GM21717 (cell line): Measurements from ENCODE around the gene CLASP1.
"Not testable (repeated sequence)": the region's sequence is repeated elsewhere in the genome, so short reads cannot be mapped to it uniquely, and the experiment has no call there.

Source experiments
- ATAC-seq: cut with Tn5 transposase; IDR thresholded peaks from one replicate; pipeline ENCODE4 v1.9.1; 2021; ENCODE audit warnings: mild to moderate bottlenecking, moderate library complexity; ENCODE audit not compliant: unreplicated experiment

The CLASP1 gene

DNA sequence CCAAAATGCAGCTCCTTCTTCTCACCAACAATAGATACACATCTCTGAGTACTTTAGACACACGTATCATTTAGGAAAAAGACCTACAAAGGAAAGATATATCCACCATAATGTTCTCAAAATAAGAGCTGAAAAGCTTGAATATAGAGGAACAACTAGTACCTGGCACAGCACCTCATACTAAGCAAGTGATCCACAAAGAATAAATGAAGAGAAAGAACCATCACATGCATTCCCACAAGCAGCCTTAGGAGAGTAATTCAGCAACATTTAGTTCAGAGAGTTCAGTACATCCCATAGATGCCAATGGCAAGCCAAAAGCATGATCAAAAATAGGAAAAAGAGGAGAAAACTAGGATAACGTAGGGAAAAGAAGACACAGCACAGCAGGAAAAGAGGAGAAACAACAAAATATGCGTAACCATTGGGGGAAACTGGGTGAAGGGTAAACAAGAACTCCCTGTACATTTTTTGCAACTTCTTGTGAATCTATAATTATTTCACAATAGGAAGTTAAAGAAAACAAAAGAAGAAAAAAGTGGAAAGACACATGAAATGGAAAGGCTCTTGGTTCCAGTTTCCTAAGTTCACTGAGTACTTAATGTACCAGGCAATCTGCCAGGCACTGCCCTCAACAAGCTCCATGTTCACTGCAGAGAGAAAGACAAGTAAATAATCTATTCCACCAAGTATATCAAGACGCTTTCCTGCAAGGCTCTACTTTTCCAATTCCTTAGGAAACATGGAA lies 22.3 kb downstream of the CLASP1 start:
- no peak for ATAC-seq

GRCh38 chr2:121625953-121626352 lies 23.3 kb downstream of the CLASP1 start:
- ATAC-seq = no peak

DNA sequence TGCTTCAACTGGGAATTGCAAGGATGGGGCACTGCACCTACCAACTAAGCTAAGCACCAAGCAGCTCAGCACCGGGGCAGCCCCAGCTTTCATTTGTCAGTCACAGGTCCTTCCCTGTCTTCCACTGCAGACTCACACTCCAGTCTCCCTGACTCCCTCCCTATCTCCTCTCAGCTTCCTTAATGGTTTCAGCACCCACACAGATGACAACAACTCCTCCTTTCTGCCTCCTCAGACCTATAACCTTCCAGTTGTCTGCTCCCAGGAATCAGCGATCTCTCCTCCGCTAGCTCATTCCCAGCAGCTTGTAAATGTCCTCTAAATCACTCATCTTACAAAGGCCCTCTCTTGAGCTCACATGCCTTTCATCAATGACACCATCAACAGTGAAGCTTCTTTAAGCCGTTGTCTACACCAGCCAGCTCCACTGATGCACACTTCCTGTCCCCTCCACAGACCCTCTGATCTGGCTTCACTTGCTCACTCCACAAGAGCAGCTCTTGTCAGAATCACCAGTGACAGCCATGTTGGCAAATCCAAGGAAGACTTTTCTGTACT lies 32.1 kb downstream of the CLASP1 start:
- ATAC-seq = no peak

DNA sequence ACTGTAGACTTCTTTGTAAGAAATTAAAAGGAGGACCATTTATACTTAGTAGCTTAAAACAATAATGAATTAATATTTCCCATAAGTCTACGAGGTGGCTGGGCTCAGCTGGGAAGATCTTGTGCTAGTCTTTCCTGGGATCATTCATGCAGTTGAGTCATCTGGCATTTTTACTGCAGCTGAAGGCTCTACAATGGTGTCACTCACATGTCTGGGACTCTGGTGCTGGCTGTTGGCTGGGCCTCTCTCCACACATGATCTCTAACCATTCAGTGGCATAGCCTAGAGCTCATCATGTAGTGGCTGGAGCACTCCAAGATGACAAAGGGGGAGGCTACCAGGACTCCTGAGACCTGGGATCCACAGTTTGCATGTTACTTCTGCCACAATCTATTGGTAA lies 35.5 kb downstream of the CLASP1 start:
- ATAC-seq = no peak

- no peak for ATAC-seq
Measured at GRCh38 chr2:121613152-121613551, 36.1 kb downstream of the CLASP1 start.

DNA sequence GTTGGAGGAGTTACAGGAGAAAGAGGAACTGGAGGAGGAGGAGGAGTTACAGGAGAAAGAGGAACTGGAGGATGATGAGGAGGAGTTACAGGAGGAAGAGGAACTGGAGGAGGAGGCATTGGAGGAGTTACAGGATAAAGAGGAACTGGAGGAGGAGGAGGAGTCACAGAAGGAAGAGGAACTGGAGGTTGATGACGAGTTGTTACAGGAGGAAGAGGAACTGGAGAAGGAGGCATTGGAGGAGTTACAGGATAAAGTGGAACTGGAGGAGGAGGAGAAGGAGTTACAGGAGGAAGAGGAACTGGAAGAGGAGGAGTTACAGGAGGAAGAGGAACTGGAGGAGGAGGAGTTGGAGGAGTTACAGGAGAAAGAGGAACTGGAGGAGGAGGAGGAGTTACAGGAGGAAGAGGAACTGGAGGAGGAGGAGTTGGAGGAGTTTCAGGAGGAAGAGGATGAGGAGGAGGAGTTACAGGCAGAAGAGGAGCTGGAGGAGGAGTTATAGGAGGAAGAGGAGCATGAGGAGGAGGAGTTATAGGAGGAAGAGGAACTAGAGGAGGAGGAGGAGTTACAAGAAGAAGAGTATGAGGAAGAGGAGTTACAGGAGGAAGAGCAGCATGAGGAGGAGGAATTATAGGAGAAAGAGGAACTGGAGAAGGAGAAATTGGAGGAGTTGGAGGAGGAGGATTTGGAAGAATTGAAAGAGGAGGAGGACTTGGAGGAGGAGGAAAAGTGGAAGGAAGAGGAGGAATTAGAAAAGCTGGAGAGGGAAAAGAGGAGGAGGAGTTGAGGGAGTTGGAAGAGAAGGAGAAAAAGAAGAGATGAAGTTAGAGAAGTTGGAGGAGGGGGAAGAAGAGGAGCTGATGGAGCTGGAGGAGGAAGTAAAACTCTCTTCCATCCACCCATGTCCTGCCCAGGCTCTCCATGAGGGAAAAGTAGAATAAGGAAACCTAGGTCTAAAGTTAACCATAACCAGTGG lies 37.2 kb downstream of the CLASP1 start:
- no peak for ATAC-seq

GRCh38 chr2:121611048-121611649 lies 38.1 kb downstream of the CLASP1 start:
- ATAC-seq = not testable (repeated sequence)

DNA sequence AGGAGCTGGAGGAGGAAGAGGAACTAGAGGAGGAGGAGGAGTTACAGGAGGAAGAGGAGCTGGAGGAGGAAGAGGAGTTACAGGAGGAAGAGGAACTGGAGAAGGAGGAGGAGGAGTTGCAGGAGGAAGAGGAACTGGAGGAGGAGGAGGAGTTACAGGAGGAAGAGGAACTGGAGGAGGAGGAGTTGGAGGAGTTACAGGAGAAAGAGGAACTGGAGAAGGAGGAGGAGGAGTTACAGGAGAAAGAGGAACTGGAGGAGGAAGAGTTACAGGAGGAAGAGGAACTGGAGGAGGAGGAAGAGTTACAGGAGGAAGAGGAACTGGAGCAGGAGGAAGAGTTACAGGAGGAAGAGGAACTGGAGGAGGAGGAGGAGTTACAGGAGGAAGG lies 38.8 kb downstream of the CLASP1 start:
- not testable (repeated sequence) for ATAC-seq

GRCh38 chr2:121608967-121609366 lies 40.3 kb downstream of the CLASP1 start:
- ATAC-seq = no peak

DNA sequence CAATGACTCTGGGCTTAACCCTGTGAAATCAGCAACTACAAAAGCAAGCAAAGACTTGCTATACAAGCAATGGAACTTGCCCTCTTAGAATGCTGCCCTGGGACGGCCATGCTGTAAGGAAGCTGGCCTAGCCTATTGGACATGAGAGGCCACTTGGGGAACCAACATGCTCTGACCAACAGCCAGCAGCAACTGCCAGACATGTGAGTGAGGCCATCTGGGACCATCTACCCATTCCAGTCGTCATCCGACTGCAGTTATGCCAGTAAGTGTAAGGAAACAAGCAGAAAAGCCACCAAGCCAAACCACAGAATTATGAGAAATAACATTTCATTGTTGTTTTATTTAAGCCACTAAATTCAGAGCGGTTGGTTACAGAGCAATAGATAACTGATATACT lies 40.9 kb downstream of the CLASP1 start:
- no peak for ATAC-seq

DNA sequence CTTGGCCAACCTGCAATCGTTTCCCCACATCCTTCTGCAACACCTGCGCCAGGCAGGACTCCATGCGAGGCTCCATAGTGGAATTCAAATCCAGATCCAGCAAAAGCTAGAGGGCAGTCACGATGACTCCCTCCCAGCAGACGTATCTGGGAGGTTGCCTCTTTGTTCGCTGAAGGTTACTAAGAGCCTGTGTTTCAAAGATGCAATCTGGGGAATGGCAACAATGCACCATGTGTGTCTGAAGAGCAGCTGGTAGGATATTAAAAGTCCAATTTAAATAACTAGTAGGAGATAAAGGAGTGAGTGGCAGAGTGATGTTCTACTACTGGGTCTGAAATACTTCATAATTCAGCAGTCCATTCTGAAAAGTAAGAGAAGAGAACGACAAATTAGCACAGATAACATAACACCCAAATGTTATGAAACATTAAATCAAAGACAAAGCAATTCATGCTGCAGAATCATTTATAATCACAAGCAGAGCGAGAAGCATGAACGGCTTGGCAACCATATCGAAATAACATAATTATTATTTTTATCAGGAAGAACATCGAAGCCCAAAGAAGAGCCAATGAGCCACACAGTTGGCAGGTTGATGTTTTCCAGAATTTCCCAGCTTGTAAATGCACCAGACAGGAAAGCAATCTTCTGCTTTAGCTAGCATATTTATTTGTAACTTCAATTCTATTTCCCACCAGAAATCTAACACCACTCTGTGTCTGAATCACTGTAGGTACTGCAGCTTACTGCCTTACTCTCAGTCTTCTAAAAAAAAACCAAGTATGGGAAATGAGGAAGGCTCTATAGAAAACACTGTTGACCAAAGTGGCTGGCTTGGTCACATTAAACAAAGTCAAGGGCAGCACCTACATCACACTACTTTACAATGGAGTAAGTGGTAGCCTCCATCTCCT lies 43.2 kb downstream of the CLASP1 start:
- ATAC-seq = no peak

GRCh38 chr2:121603185-121603584 lies 46.1 kb downstream of the CLASP1 start:
- no peak for ATAC-seq

DNA sequence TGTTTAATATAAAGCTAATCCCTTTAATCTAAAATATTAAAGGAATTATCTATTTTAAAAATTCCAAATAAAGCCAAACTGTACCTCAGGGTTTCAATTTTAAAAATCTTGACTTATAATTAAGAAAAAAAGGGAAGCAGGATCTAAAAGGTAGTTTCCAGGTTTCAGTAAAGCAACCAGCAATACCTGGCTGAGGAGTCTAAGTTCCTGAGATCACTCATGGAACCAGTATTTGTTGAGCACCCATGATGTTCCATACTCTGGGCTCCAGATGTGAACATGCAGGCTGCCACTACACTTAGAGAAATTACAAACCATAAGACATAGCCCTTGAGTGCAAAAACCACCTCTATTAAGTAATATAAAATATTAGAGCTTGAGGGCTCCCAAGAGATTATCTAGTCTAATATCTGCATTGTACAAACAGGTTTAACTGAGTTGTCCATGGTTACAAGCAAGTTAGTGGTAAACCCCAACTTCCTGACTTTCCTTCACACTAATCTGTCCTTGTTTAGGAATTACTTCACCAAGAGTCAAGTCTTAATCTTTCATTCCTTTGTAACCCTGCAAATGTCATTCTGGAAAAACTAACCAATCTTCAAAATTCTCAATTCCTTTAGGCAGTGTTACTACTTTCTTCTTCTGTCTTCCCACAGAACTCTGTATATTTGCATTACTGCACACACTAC lies 49.2 kb downstream of the CLASP1 start:
- ATAC-seq = peak; percentile 57

- ATAC-seq = no peak
Measured at GRCh38 chr2:121598087-121598486, 51.2 kb downstream of the CLASP1 start.

- peak; percentile 58 for ATAC-seq
Measured at GRCh38 chr2:121596221-121597080, 52.8 kb downstream of the CLASP1 start.

- ATAC-seq = no peak
Measured at GRCh38 chr2:121595012-121595891, 54.0 kb downstream of the CLASP1 start.

DNA sequence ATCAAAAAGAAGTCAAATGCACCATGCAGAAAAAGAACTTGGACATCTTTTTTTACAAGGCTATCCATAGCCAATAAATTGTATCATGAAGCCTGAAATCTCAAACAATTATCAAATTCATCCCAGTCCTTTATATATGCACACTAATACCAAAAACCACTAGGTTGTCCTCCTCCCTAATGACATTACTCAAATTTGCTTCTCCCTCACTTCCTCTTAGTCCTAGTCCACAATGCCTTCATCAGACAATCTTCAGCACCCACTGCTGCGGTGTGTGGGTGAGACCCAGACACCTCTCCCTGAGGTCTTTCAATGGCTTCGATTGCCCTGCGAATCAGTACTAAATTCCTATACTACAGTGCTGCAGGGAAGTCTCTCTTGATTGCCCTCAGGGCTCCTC lies 58.1 kb downstream of the CLASP1 start:
- no peak for ATAC-seq

DNA sequence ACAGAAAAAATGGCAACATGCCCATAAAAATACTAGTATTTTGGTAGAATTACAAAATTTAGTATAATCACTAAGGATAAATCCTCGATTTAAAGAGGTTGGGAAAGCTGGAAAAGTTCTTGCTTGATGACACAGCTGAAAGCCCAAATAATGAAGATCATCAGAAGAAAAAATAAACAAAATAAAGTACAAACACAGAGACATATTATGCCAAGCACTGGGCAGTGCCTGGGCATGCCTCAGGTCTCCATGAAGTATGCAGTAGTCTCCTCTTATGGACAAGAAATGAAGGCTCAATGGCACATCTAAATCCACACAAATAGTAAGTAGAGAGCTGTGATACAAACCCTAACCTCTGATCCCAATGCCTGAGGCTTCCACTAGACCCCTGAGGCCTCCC lies 60.9 kb downstream of the CLASP1 start:
- ATAC-seq = no peak
